ENCODE data around the gene IGFBP6.

Gene IGFBP6

GRCh38 chr12:53062011-53062961 lies 35.2 kb upstream of the IGFBP6 start:
- Histone ChIP-seq H3K9ac (ENCODE audit: low read depth, low read length) (no peak overlapping the region), H3K4me3 (ENCODE audit: low read depth, low read length) (no peak overlapping the region), H3K36me3 (ENCODE audit: control insufficient read depth, insufficient read depth, low read length) (peaks cover 5% of the 10 kb centered on the region), H3K9me3 (ENCODE audit: control insufficient read depth, insufficient read depth, low read length) (no peaks in the 10 kb centered on the region), H3K4me1 (ENCODE audit: control insufficient read depth, insufficient read depth, low read length) (no peaks in the 10 kb centered on the region), H3K27me3 (ENCODE audit: control insufficient read depth, insufficient read depth, low read length) (peaks cover 5% of the 10 kb centered on the region)

- Histone ChIP-seq H3K4me1 (ENCODE audit: control insufficient read depth, insufficient read depth, low read length) (no peaks in the 10 kb centered on the region), H3K9me3 (ENCODE audit: control insufficient read depth, insufficient read depth, low read length) (no peaks in the 10 kb centered on the region), H3K9ac (ENCODE audit: low read depth, low read length) (no peak overlapping the region), H3K4me3 (ENCODE audit: low read depth, low read length) (no peak overlapping the region), H3K36me3 (ENCODE audit: control insufficient read depth, insufficient read depth, low read length) (peaks cover 5% of the 10 kb centered on the region), H3K27me3 (ENCODE audit: control insufficient read depth, insufficient read depth, low read length) (no peaks in the 10 kb centered on the region)
Observed at GRCh38 chr12:53062977-53063707, 34.3 kb upstream of the IGFBP6 start.

- Histone ChIP-seq H3K9ac (ENCODE audit: low read depth, low read length) (no peak overlapping the region), H3K9me3 (ENCODE audit: control insufficient read depth, insufficient read depth, low read length) (no peaks in the 10 kb centered on the region), H3K36me3 (ENCODE audit: control insufficient read depth, insufficient read depth, low read length) (peaks cover 5% of the 10 kb centered on the region), H3K4me3 (ENCODE audit: low read depth, low read length) (no peak overlapping the region), H3K4me1 (ENCODE audit: control insufficient read depth, insufficient read depth, low read length) (peaks cover 4% of the 10 kb centered on the region), H3K27me3 (ENCODE audit: control insufficient read depth, insufficient read depth, low read length) (no peaks in the 10 kb centered on the region)
Observed at GRCh38 chr12:53063708-53064612, 33.5 kb upstream of the IGFBP6 start.

GRCh38 chr12:53064613-53065436 lies 32.6 kb upstream of the IGFBP6 start:
- H3K36me3 ChIP-seq (ENCODE audit: control insufficient read depth, insufficient read depth, low read length), result peaks cover 5% of the 10 kb centered on the region
- no peak overlapping the region for H3K9ac ChIP-seq (ENCODE audit: low read depth, low read length)
- H3K4me3 ChIP-seq (ENCODE audit: low read depth, low read length), result no peak overlapping the region
- H3K27me3 ChIP-seq (ENCODE audit: control insufficient read depth, insufficient read depth, low read length), result no peaks in the 10 kb centered on the region
- H3K9me3 ChIP-seq (ENCODE audit: control insufficient read depth, insufficient read depth, low read length), result no peaks in the 10 kb centered on the region
- H3K4me1 ChIP-seq (ENCODE audit: control insufficient read depth, insufficient read depth, low read length), result peaks cover 9% of the 10 kb centered on the region

GRCh38 chr12:53065470-53065869 lies 32.0 kb upstream of the IGFBP6 start:
- H3K9me3 ChIP-seq (ENCODE audit: control insufficient read depth, insufficient read depth, low read length), result no peaks in the 10 kb centered on the region
- peaks cover 5% of the 10 kb centered on the region for H3K36me3 ChIP-seq (ENCODE audit: control insufficient read depth, insufficient read depth, low read length)
- H3K9ac ChIP-seq (ENCODE audit: low read depth, low read length), result no peak overlapping the region
- peaks cover 11% of the 10 kb centered on the region for H3K4me1 ChIP-seq (ENCODE audit: control insufficient read depth, insufficient read depth, low read length)
- H3K27me3 ChIP-seq (ENCODE audit: control insufficient read depth, insufficient read depth, low read length), result no peaks in the 10 kb centered on the region
- no peak overlapping the region for H3K4me3 ChIP-seq (ENCODE audit: low read depth, low read length)

GRCh38 chr12:53065975-53066931 lies 31.2 kb upstream of the IGFBP6 start:
- Histone ChIP-seq H3K27me3 (ENCODE audit: control insufficient read depth, insufficient read depth, low read length) (no peaks in the 10 kb centered on the region), H3K4me1 (ENCODE audit: control insufficient read depth, insufficient read depth, low read length) (peaks cover 11% of the 10 kb centered on the region), H3K9ac (ENCODE audit: low read depth, low read length) (no peak overlapping the region), H3K9me3 (ENCODE audit: control insufficient read depth, insufficient read depth, low read length) (no peaks in the 10 kb centered on the region), H3K4me3 (ENCODE audit: low read depth, low read length) (no peak overlapping the region), H3K36me3 (ENCODE audit: control insufficient read depth, insufficient read depth, low read length) (peaks cover 5% of the 10 kb centered on the region)

GRCh38 chr12:53067074-53067992 lies 30.1 kb upstream of the IGFBP6 start:
- Histone ChIP-seq H3K9me3 (ENCODE audit: control insufficient read depth, insufficient read depth, low read length) (no peaks in the 10 kb centered on the region), H3K27me3 (ENCODE audit: control insufficient read depth, insufficient read depth, low read length) (no peaks in the 10 kb centered on the region), H3K4me3 (ENCODE audit: low read depth, low read length) (no peak overlapping the region), H3K4me1 (ENCODE audit: control insufficient read depth, insufficient read depth, low read length) (peaks cover 16% of the 10 kb centered on the region), H3K36me3 (ENCODE audit: control insufficient read depth, insufficient read depth, low read length) (peaks cover 5% of the 10 kb centered on the region), H3K9ac (ENCODE audit: low read depth, low read length) (no peak overlapping the region)

- Histone ChIP-seq H3K36me3 (ENCODE audit: control insufficient read depth, insufficient read depth, low read length) (peaks cover 5% of the 10 kb centered on the region), H3K9me3 (ENCODE audit: control insufficient read depth, insufficient read depth, low read length) (no peaks in the 10 kb centered on the region), H3K9ac (ENCODE audit: low read depth, low read length) (no peak overlapping the region)
Observed at GRCh38 chr12:53067993-53068770, 29.3 kb upstream of the IGFBP6 start.

More at GRCh38 chr12:53067993-53068770, 29.3 kb upstream of the IGFBP6 start:
- Histone ChIP-seq H3K4me3 (ENCODE audit: low read depth, low read length) (no peak overlapping the region), H3K4me1 (ENCODE audit: control insufficient read depth, insufficient read depth, low read length) (peaks cover 19% of the 10 kb centered on the region), H3K27me3 (ENCODE audit: control insufficient read depth, insufficient read depth, low read length) (no peaks in the 10 kb centered on the region)

All from iPS-15b (cell line).